Measurements from ENCODE around the gene ATPAF2.

GRCh38 chr17:18038149-18038850 is 668 bp downstream of the ATPAF2 start:
- TF ChIP-seq EZH2 (IDR thresholded peaks at IDR 0.05; ENCODE audit: borderline replicate concordance, low read length) (no peak), CTCF (IDR thresholded peaks at IDR 0.05; ENCODE audit: low read length) (no peak)

Measured in OCI-LY1 (cell line).